ENCODE data around the gene IL9. TPM values are rescaled to one million over a fixed set of nuclear protein-coding genes. Genes with fewer than 3 reads are reported as not detected.

Gene IL9
- total RNA-seq, 1 donor from 2014 or later: not detected

DNA sequence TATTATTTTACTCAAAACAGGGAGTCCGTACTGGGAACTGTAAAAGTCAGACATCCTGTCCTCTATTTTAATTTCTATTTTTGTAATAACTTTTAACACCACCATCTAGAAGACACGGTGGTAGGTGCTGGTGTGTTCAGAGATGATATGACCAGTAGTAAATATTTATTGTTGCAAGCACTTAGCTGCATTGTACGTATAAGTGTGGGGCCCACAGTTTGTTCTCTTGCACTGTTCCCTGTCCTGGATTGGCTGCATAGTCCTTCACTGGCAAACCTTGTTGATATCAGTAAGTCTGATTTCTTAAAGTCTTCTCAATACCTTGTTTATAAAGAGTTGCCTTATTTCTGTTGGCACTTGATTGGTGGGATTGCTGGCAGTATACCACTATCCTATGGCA, 24.6 kb upstream of the IL9 start:
- no peak overlapping the region for H3K4me3 Mint-ChIP-seq
- H3K27me3 Mint-ChIP-seq (ENCODE audit: low read depth): peaks cover 73% of the 10 kb centered on the region
- no peak overlapping the region for H3K27ac Mint-ChIP-seq
- peaks cover 2% of the 10 kb centered on the region for H3K4me1 Mint-ChIP-seq
- no peak for DNase-seq (ENCODE audit: low spot score in 2 of 2, unreplicated experiment in 2 of 2)
- TF ChIP-seq, protein P1, sequence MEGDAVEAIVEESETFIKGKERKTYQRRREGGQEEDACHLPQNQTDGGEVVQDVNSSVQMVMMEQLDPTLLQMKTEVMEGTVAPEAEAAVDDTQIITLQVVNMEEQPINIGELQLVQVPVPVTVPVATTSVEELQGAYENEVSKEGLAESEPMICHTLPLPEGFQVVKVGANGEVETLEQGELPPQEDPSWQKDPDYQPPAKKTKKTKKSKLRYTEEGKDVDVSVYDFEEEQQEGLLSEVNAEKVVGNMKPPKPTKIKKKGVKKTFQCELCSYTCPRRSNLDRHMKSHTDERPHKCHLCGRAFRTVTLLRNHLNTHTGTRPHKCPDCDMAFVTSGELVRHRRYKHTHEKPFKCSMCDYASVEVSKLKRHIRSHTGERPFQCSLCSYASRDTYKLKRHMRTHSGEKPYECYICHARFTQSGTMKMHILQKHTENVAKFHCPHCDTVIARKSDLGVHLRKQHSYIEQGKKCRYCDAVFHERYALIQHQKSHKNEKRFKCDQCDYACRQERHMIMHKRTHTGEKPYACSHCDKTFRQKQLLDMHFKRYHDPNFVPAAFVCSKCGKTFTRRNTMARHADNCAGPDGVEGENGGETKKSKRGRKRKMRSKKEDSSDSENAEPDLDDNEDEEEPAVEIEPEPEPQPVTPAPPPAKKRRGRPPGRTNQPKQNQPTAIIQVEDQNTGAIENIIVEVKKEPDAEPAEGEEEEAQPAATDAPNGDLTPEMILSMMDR (IDR thresholded peaks at IDR 0.05; ENCODE audit: unreplicated experiment): no peak
- H3K9me3 Mint-ChIP-seq: no peaks in the 10 kb centered on the region
- no peaks in the 10 kb centered on the region for H3K36me3 Mint-ChIP-seq

- Mint-ChIP-seq H3K27ac (no peak overlapping the region), H3K36me3 (no peaks in the 10 kb centered on the region), H3K4me3 (no peak overlapping the region), H3K4me1 (peaks cover 2% of the 10 kb centered on the region), H3K9me3 (no peaks in the 10 kb centered on the region), H3K27me3 (ENCODE audit: low read depth) (peaks cover 73% of the 10 kb centered on the region)
- DNase-seq (ENCODE audit: low spot score in 2 of 2, unreplicated experiment in 2 of 2): no peak
- TF ChIP-seq, protein P1 (IDR thresholded peaks at IDR 0.05; ENCODE audit: unreplicated experiment): no peak
Observed at GRCh38 chr5:135916638-135917263, 21.1 kb upstream of the IL9 start.

GRCh38 chr5:135915466-135916001, 19.9 kb upstream of the IL9 start:
- Mint-ChIP-seq H3K4me3 (no peak overlapping the region), H3K27me3 (ENCODE audit: low read depth) (peaks cover 85% of the 10 kb centered on the region), H3K36me3 (no peaks in the 10 kb centered on the region), H3K27ac (no peak overlapping the region), H3K4me1 (peaks cover 2% of the 10 kb centered on the region), H3K9me3 (no peaks in the 10 kb centered on the region)
- TF ChIP-seq, protein P1 (IDR thresholded peaks at IDR 0.05; ENCODE audit: unreplicated experiment): no peak
- no peak for DNase-seq (ENCODE audit: low spot score in 2 of 2, unreplicated experiment in 2 of 2)

GRCh38 chr5:135913713-135914626, 18.3 kb upstream of the IL9 start:
- no peak for DNase-seq (ENCODE audit: low spot score in 2 of 2, unreplicated experiment in 2 of 2)
- Mint-ChIP-seq H3K36me3 (no peaks in the 10 kb centered on the region), H3K27me3 (ENCODE audit: low read depth) (peaks cover 91% of the 10 kb centered on the region), H3K9me3 (no peaks in the 10 kb centered on the region), H3K27ac (no peak overlapping the region), H3K4me1 (peaks cover 2% of the 10 kb centered on the region), H3K4me3 (no peak overlapping the region)
- TF ChIP-seq, protein P1 (IDR thresholded peaks at IDR 0.05; ENCODE audit: unreplicated experiment): no peak

DNA sequence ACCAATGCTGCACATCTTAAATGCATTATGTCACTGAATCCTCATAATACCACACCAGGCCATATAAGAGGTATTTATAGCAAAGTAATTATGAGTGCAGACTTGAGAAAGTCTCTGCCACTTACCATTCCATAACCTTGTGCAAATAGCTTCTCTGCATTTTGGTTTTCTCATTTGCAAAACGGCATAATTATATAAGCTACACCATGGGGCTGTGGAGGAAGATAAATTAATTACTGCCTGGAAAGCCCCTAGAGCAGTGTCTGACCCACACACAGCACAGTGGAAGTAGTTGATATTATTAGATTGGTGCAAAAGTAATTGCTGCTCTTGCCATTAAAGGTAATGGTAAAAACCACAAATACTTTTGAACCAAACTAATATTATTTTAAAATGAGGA, 9.5 kb upstream of the IL9 start:
- H3K27ac Mint-ChIP-seq: no peak overlapping the region
- DNase-seq (ENCODE audit: low spot score in 2 of 2, unreplicated experiment in 2 of 2): no peak
- H3K36me3 Mint-ChIP-seq: no peaks in the 10 kb centered on the region
- no peaks in the 10 kb centered on the region for H3K9me3 Mint-ChIP-seq
- peaks cover 12% of the 10 kb centered on the region for H3K4me1 Mint-ChIP-seq
- no peak overlapping the region for H3K4me3 Mint-ChIP-seq
- TF ChIP-seq, protein P1 (IDR thresholded peaks at IDR 0.05; ENCODE audit: unreplicated experiment): no peak
- H3K27me3 Mint-ChIP-seq (ENCODE audit: low read depth): peaks cover 64% of the 10 kb centered on the region
